HepG2 (cell line): ENCODE data around the gene DTHD1. TPM values are rescaled to one million over a fixed set of nuclear protein-coding genes. Genes with fewer than 3 reads are reported as not detected.
A peak's percentile ranks its signal among the peaks of the same experiment; 100 is the strongest.

ENCODE experiments used
- ATAC-seq: fragments of 200-7000 bp; cut with Tn5 transposase; 3 replicates; pipeline ENCODE4 v1.9.1; 2020; ENCODE audit warnings: mild to moderate bottlenecking, moderate library complexity
- BruUV-seq: library from RNA; stranded (reverse); fragments of 400-500 nt; replicated peaks from 2 replicates; lab custom pipeline; 2021; lab: Mats Ljungman, UMichigan
- CTCF ChIA-PET: fragments of 300-600 bp; formaldehyde crosslinking; extraction: SDS; loops from one replicate; lab custom pipeline; 2021; ENCODE audit warnings: low total read pairs, inconsistent platforms, low intra/inter-chr PET ratio; lab: Yijun Ruan, JAX
- POLR2A ChIA-PET: fragments of 350-600 bp; sonication (Branson Sonifier 250); formaldehyde crosslinking; loops from one replicate; lab custom pipeline; 2020; ENCODE audit warnings: antibody characterized with exemption, inconsistent platforms; lab: Yijun Ruan, JAX
- DNase-seq: peaks from one replicate; pipeline ENCODE4 v3.0.0-alpha.2; 2015; ENCODE audit warnings: low spot score
- FAIRE-seq: peaks from 3 replicates; lab custom pipeline; 2011; peaks lifted over from hg19 to GRCh38; lab: Jason Lieb, UNC
- H2AFZ ChIP-seq: one replicate; pipeline ENCODE4 v1.6.1; 2011; ENCODE audit warnings: low read length, inconsistent platforms
- H3K27ac ChIP-seq: fragments of 300-600 bp; 3 replicates; pipeline ENCODE4 v1.8.0; 2011; ENCODE audit warnings: mixed run types, mild to moderate bottlenecking, mixed read lengths, low read length, inconsistent platforms; ENCODE audit not compliant: insufficient read depth; ENCODE audit errors: extremely low read length
- H3K27me3 ChIP-seq, 2 experiments: fragments of 200-600 bp in 1 of 2; 2 replicates in 1 of 2; 3 replicates in 1 of 2; pipeline versions ENCODE4 v1.6.0 to v1.8.0; 2011; ENCODE audit warnings: low read length in 2 of 2, mild to moderate bottlenecking in 2 of 2, moderate library complexity in 2 of 2, inconsistent platforms in 1 of 2; ENCODE audit not compliant: insufficient read depth in 2 of 2, control insufficient read depth in 1 of 2
- H3K36me3 ChIP-seq, 2 experiments: fragments of 200-600 bp in 1 of 2; replicated peaks in 1 of 2; 2 replicates in 1 of 2; 3 replicates in 1 of 2; pipeline versions ENCODE4 v1.5.1 to v1.8.0; 2011; ENCODE audit warnings: low read length in 2 of 2, inconsistent platforms in 1 of 2; ENCODE audit not compliant: insufficient read depth in 2 of 2, control insufficient read depth in 1 of 2
- H3K4me1 ChIP-seq: 2 replicates; pipeline ENCODE4 v1.5.1; 2012; ENCODE audit warnings: low read length, inconsistent platforms; ENCODE audit not compliant: insufficient read depth
- H3K4me2 ChIP-seq: 2 replicates; pipeline ENCODE4 v1.6.0; 2011; ENCODE audit warnings: low read depth, low read length, inconsistent platforms
- H3K4me3 ChIP-seq, 3 experiments: fragments of 200-600 bp in 1 of 3; sonication (generic), shearing (Covaris generic) in 1 of 3; replicated peaks in 1 of 3; 2 replicates each; pipeline ENCODE4 v1.5.1; 2011 to 2016; ENCODE audit warnings: low read length in 3 of 3, inconsistent platforms in 2 of 3, low read depth in 2 of 3, mild to moderate bottlenecking in 2 of 3, control low read depth in 1 of 3, mixed read lengths in 1 of 3; ENCODE audit not compliant: insufficient read depth in 1 of 3
- H3K79me2 ChIP-seq: one replicate; pipeline ENCODE4 v1.6.1; 2011; ENCODE audit warnings: low read length, inconsistent platforms; ENCODE audit not compliant: insufficient read depth
- H3K9ac ChIP-seq: 2 replicates; pipeline ENCODE4 v1.6.0; 2011; ENCODE audit warnings: mild to moderate bottlenecking, low read depth, low read length, inconsistent platforms; ENCODE audit not compliant: insufficient read depth
- H3K9me3 ChIP-seq: 2 replicates; pipeline ENCODE4 v1.5.1; 2012; ENCODE audit warnings: mild to moderate bottlenecking, low read length
- H4K20me1 ChIP-seq: 2 replicates; pipeline ENCODE4 v1.6.0; 2011; ENCODE audit warnings: inconsistent platforms, mild to moderate bottlenecking, low read length, moderate library complexity; ENCODE audit not compliant: insufficient read depth
- CENPX ChIP-seq: sonication (generic); formaldehyde crosslinking; IDR thresholded peaks from 2 replicates; pipeline ENCODE4 v1.9.0; 2021; ENCODE audit warnings: mild to moderate bottlenecking, missing genetic modification reagents, moderate library complexity
- ELF3 ChIP-seq: IDR thresholded peaks from 2 replicates; pipeline ENCODE4 v1.6.1; 2016; ENCODE audit warnings: missing genetic modification reagents, missing compliant biosample characterization
- MAFF ChIP-seq: IDR thresholded peaks from 2 replicates; pipeline ENCODE4 v1.6.1; 2011; ENCODE audit warnings: low read depth, low read length, improper control_type of control experiment
- MAFK ChIP-seq, 2 experiments: IDR thresholded peaks in 1 of 2; conservative IDR thresholded peaks in 1 of 2; 2 replicates each; pipeline ENCODE4 v1.6.1; 2011; ENCODE audit warnings: improper control_type of control experiment in 2 of 2, low read length in 2 of 2
- NRL ChIP-seq: sonication (generic); formaldehyde crosslinking; IDR thresholded peaks from 2 replicates; pipeline ENCODE4 v1.5.0; 2020; ENCODE audit warnings: missing genetic modification reagents, mild to moderate bottlenecking, moderate library complexity, borderline replicate concordance
- ZFP36 ChIP-seq: fragments of 150-350 bp; IDR thresholded peaks from 2 replicates; pipeline ENCODE4 v1.6.1; 2018; ENCODE audit warnings: borderline replicate concordance, low read length, low read depth; ENCODE audit not compliant: partially characterized antibody
- ZSCAN31 ChIP-seq: sonication (generic); formaldehyde crosslinking; IDR thresholded peaks from 2 replicates; pipeline ENCODE4 v1.5.0; 2020; ENCODE audit warnings: low read depth, mild to moderate bottlenecking, missing genetic modification reagents
- WGBS: methylation state at CpG from one replicate; pipeline ENCODE4 v1.1.6; 2017; ENCODE audit warnings: low lambda C conversion rate; 5-methylcytosine and 5-hydroxymethylcytosine counted together
- in situ Hi-C: cut with HindIII; loops from 2 replicates; pipeline ENCODE4 v1.10.0; 2017; ENCODE audit warnings: low pct_unique_long_range_greater_than_20kb; ENCODE audit not compliant: extremely low pct_ligation_motif_present
- intact Hi-C: fragments of 100-400 bp; cut with micrococcal nuclease; formaldehyde crosslinking; loops from one replicate; pipeline ENCODE4 v1.10.0; 2022; ENCODE audit not compliant: unreplicated experiment
- polyA plus RNA-seq, 8 experiments: library from polyadenylated mRNA; depleted of rRNA in 3 of 8; stranded (reverse) in 7 of 8; unstranded in 1 of 8; fragments of >200 nt; fragmentation: Illumina TruSeq in 4 of 8; extraction: Trizol in 4 of 8; gene quantifications; 2 replicates each; pipeline versions ENCODE4 v1.2.1 to v1.2.3, GENCODE V29; 2011 to 2016; ENCODE audit warnings: low read depth in 4 of 8, missing spikeins in 1 of 8, mixed read lengths in 1 of 8; ENCODE audit not compliant: insufficient read depth in 1 of 8
- total RNA-seq, 5 experiments: library from RNA; depleted of rRNA; stranded (reverse); fragments of >200 nt; fragmentation: Illumina TruSeq; extraction: Trizol; gene quantifications; 2 replicates each; pipeline ENCODE4 v1.2.3, GENCODE V29; 2016; ENCODE audit warnings: low read depth in 1 of 5
- TF ChIP-seq, protein P1 (sequence below): sonication (generic); formaldehyde crosslinking; IDR thresholded peaks from 2 replicates; pipeline ENCODE4 v1.5.1; 2020; ENCODE audit warnings: missing genetic modification reagents, mild to moderate bottlenecking, borderline replicate concordance

DTHD1 gene
- total and polyA plus RNA-seq, 2 of the 13 experiments (the other 11 are each of a cell fraction or from before 2014, with no cell fraction given): not detected

DNA sequence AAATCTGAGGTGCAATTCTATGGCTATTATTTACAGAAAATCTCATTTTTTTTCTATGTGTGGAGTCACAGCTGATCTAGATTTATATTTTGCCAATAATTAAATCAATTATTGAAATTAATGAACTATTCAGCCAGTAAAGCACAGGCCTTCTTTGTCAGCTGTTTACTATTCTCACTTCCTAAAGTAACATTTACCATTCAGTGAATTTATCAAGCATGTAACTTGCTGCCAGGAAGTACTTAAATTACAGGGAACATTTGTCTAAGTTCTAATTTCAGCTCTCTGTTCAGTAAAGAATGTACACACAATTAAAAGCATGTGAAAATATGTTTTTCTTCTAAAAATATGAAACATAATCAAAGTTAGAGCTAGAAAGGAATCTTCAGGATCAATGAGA, 79.3 kb downstream of the DTHD1 start (continued):
- TF ChIP-seq, protein P1, sequence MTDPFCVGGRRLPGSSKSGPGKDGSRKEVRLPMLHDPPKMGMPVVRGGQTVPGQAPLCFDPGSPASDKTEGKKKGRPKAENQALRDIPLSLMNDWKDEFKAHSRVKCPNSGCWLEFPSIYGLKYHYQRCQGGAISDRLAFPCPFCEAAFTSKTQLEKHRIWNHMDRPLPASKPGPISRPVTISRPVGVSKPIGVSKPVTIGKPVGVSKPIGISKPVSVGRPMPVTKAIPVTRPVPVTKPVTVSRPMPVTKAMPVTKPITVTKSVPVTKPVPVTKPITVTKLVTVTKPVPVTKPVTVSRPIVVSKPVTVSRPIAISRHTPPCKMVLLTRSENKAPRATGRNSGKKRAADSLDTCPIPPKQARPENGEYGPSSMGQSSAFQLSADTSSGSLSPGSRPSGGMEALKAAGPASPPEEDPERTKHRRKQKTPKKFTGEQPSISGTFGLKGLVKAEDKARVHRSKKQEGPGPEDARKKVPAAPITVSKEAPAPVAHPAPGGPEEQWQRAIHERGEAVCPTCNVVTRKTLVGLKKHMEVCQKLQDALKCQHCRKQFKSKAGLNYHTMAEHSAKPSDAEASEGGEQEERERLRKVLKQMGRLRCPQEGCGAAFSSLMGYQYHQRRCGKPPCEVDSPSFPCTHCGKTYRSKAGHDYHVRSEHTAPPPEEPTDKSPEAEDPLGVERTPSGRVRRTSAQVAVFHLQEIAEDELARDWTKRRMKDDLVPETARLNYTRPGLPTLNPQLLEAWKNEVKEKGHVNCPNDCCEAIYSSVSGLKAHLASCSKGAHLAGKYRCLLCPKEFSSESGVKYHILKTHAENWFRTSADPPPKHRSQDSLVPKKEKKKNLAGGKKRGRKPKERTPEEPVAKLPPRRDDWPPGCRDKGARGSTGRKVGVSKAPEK (CRISPR knock-in tag): no peak
- TF ChIP-seq ZSCAN31 (CRISPR knock-in tag): no peak
- no peak for TF ChIP-seq ELF3 (CRISPR knock-in tag)
- TF ChIP-seq ZFP36: no peak
- TF ChIP-seq CENPX (CRISPR knock-in tag): no peak

DNA sequence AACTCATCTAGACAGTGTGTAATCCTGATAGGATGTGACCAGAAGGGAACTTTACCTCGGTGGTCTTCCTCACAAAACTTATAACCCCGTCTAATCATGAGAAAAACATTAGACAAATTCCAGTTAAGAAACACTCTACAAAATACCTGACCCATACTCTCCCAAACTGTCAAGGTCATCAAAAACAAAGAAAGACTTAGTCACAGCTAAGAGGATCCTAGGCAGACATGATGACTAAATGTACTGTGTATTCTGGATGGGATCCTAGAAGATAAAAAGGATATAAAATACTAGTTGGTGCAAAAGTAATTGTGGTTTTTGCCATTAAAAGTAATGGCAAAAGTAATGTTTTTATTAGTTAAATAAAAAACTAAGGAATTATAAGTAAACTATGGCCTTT, 81.6 kb downstream of the DTHD1 start:
- Histone ChIP-seq H3K9ac (no peak overlapping the region), H3K4me1 (no peaks in the 10 kb centered on the region), H3K27me3 (no peaks in the 10 kb centered on the region), H3K79me2 (no peaks in the 10 kb centered on the region), H3K9me3 (no peaks in the 10 kb centered on the region), H3K36me3 (no peaks in the 10 kb centered on the region), H4K20me1 (no peaks in the 10 kb centered on the region), H3K4me2 (no peak overlapping the region), H2AFZ (no peak overlapping the region), H3K27ac (no peak overlapping the region), H3K4me3 (no peak overlapping the region)
- POLR2A ChIA-PET: no interaction called here
- ATAC-seq: no peak
- CTCF ChIA-PET: no interaction called here
- in situ Hi-C loops (no loop called here), intact Hi-C loops (no loop called here)
- TF ChIP-seq NRL (no peak), MAFK (conservative IDR thresholded peaks at IDR 0.05 in 1 of 2, IDR thresholded peaks at IDR 0.05 in 1 of 2; ENCODE audit: low read length in 2 of 2) (peak; percentile 72 to 80), MAFF (peak; percentile 70)
- no peak for DNase-seq
- FAIRE-seq: no peak
- WGBS: 2% methylated on average over 2 of the region's 2 CpGs
- BruUV-seq: no TSS peak
